HG03045 (cell line): ENCODE measurements around the gene C18orf32.
"Not testable (repeated sequence)": the region's sequence is repeated elsewhere in the genome, so short reads cannot be mapped to it uniquely, and the experiment has no call there.

Experiments
- ATAC-seq: cut with Tn5 transposase; IDR thresholded peaks from one replicate; pipeline ENCODE4 v1.9.1; 2021; ENCODE audit warnings: mild to moderate bottlenecking, moderate library complexity; ENCODE audit not compliant: unreplicated experiment

Gene C18orf32

GRCh38 chr18:49486953-49487710, at the start of gene C18orf32:
C18orf32 (minus strand) TSS chr18:49487234; CDS start chr18:49483748, 3,486 bp downstream.
- peak; percentile 96 for ATAC-seq

GRCh38 chr18:49534846-49535601, 48.0 kb upstream of the C18orf32 start:
- no peak for ATAC-seq

GRCh38 chr18:49531678-49532153, 44.7 kb upstream of the C18orf32 start:
- no peak for ATAC-seq

- ATAC-seq, result no peak
These were observed 42.6 kb upstream of the C18orf32 start for GRCh38 chr18:49529596-49529995.

- ATAC-seq, result no peak
These were observed 40.7 kb upstream of the C18orf32 start for GRCh38 chr18:49527631-49528327.

- no peak for ATAC-seq
These were observed 38.9 kb upstream of the C18orf32 start for GRCh38 chr18:49525981-49526380.

GRCh38 chr18:49524951-49525350, 37.9 kb upstream of the C18orf32 start:
- no peak for ATAC-seq

- no peak for ATAC-seq
These were observed 37.3 kb upstream of the C18orf32 start for GRCh38 chr18:49524349-49524748.

GRCh38 chr18:49523580-49524093, 36.6 kb upstream of the C18orf32 start:
- ATAC-seq, result not testable (repeated sequence)

GRCh38 chr18:49521216-49521835, 34.3 kb upstream of the C18orf32 start:
- no peak for ATAC-seq

GRCh38 chr18:49520661-49521145, 33.7 kb upstream of the C18orf32 start:
- no peak for ATAC-seq

GRCh38 chr18:49519101-49519971, 32.3 kb upstream of the C18orf32 start:
- no peak for ATAC-seq

GRCh38 chr18:49517483-49517882, 30.4 kb upstream of the C18orf32 start:
- no peak for ATAC-seq

GRCh38 chr18:49515516-49515915, 28.5 kb upstream of the C18orf32 start:
- no peak for ATAC-seq

GRCh38 chr18:49515003-49515402, 28.0 kb upstream of the C18orf32 start:
- ATAC-seq, result not testable (repeated sequence)

GRCh38 chr18:49514577-49514976, 27.5 kb upstream of the C18orf32 start:
- ATAC-seq, result no peak

GRCh38 chr18:49512876-49513275, 25.8 kb upstream of the C18orf32 start:
- ATAC-seq, result not testable (repeated sequence)

- no peak for ATAC-seq
These were observed 23.5 kb upstream of the C18orf32 start for GRCh38 chr18:49510393-49511115.

GRCh38 chr18:49506438-49506837, 19.4 kb upstream of the C18orf32 start:
- not testable (repeated sequence) for ATAC-seq
